B cell (primary cell): Measurements from ENCODE around the gene SRRM4. TPM values are rescaled to one million over a fixed set of nuclear protein-coding genes. Genes with fewer than 3 reads are reported as not detected.

Experiments used
- ATAC-seq: fragments of 200-7000 bp; cut with Tn5 transposase; one replicate; pipeline ENCODE4 v1.10.0; 2021; ENCODE audit warnings: low read depth, mild to moderate bottlenecking, moderate number of reproducible peaks, moderate library complexity
- CTCF ChIA-PET: fragments of 350-600 bp; sonication (Branson Sonifier 250); formaldehyde crosslinking; loops from one replicate; lab custom pipeline; 2021; ENCODE audit warnings: antibody characterized with exemption, inconsistent platforms; lab: Charles Lee
- POLR2A ChIA-PET: fragments of 350-600 bp; sonication (Branson Sonifier 250); formaldehyde crosslinking; loops from one replicate; lab custom pipeline; 2021; ENCODE audit warnings: antibody characterized with exemption; lab: Charles Lee
- DNase-seq: peaks from one replicate; pipeline ENCODE4 v3.0.0; 2013
- H2AFZ ChIP-seq: 2 replicates; pipeline ENCODE4 v1.6.1; 2012; ENCODE audit warnings: mild to moderate bottlenecking, low read depth, low read length; ENCODE audit not compliant: insufficient read depth, poor library complexity, severe bottlenecking
- H3K27ac ChIP-seq, 2 donors: 1 replicate in 1 of 2; 2 replicates in 1 of 2; pipeline ENCODE4 v1.5.1; 2012 to 2013; ENCODE audit warnings: low read length in 2 of 2, mild to moderate bottlenecking in 2 of 2, moderate library complexity in 1 of 2
- H3K27me3 ChIP-seq, 4 experiments: fragments of 200-600 bp in 1 of 4; sonication (generic) in 1 of 4; replicated peaks in 1 of 4; 1 replicate in 2 of 4; 2 replicates in 2 of 4; pipeline versions ENCODE4 v1.6.1 to v1.7.0; 2013 to 2016; ENCODE audit warnings: low read length in 3 of 4, mild to moderate bottlenecking in 2 of 4, mixed read lengths in 1 of 4, moderate library complexity in 1 of 4; ENCODE audit not compliant: insufficient read depth in 4 of 4, control insufficient read depth in 3 of 4; ENCODE audit errors: control extremely low read depth in 1 of 4
- H3K36me3 ChIP-seq, 2 experiments: replicated peaks in 1 of 2; 1 replicate in 1 of 2; 2 replicates in 1 of 2; pipeline versions ENCODE4 v1.6.1 to v1.7.1; 2013; ENCODE audit warnings: low read length in 1 of 2; ENCODE audit not compliant: insufficient read depth in 2 of 2, control insufficient read depth in 1 of 2; ENCODE audit errors: control extremely low read depth in 1 of 2, extremely low read depth in 1 of 2
- H3K4me1 ChIP-seq, 2 donors: fragments of 200-600 bp in 1 of 2; sonication (generic) in 1 of 2; 1 replicate in 1 of 2; 2 replicates in 1 of 2; pipeline versions ENCODE4 v1.5.1 to v1.6.1; 2013 to 2017; ENCODE audit warnings: low read length in 2 of 2; ENCODE audit not compliant: control insufficient read depth in 2 of 2, insufficient read depth in 2 of 2
- H3K4me2 ChIP-seq: replicated peaks from 2 replicates; pipeline ENCODE3; 2012; ENCODE audit warnings: mild to moderate bottlenecking, low read depth, low read length; ENCODE audit not compliant: poor library complexity, severe bottlenecking
- H3K4me3 ChIP-seq, 5 experiments: fragments of 200-600 bp in 1 of 5; sonication (generic) in 1 of 5; 1 replicate in 3 of 5; 2 replicates in 2 of 5; pipeline versions ENCODE4 v1.5.1 to v1.7.0; 2011 to 2016; ENCODE audit warnings: low read length in 4 of 5, mild to moderate bottlenecking in 4 of 5, low read depth in 2 of 5, control low read depth in 1 of 5, moderate library complexity in 1 of 5; ENCODE audit not compliant: insufficient read depth in 1 of 5; ENCODE audit errors: control extremely low read depth in 1 of 5, extremely low read depth in 1 of 5
- H3K79me2 ChIP-seq: fragments of 200-600 bp; sonication (generic); one replicate; pipeline ENCODE4 v1.6.0; 2016; ENCODE audit warnings: low read length; ENCODE audit not compliant: control insufficient read depth, insufficient read depth
- H3K9ac ChIP-seq: fragments of 200-600 bp; sonication (generic); 2 replicates; pipeline ENCODE4 v1.6.1; 2017; ENCODE audit warnings: mild to moderate bottlenecking, low read length, moderate library complexity
- H3K9me3 ChIP-seq, 3 donors: one replicate each; pipeline versions ENCODE4 v1.6.1 to v1.7.1; 2013; ENCODE audit warnings: low read length in 2 of 3; ENCODE audit not compliant: control insufficient read depth in 2 of 3, insufficient read depth in 1 of 3; ENCODE audit errors: control extremely low read depth in 1 of 3
- H4K20me1 ChIP-seq: 2 replicates; pipeline ENCODE4 v1.6.0; 2012; ENCODE audit warnings: mild to moderate bottlenecking, low read length; ENCODE audit not compliant: insufficient read depth, control insufficient read depth, poor library complexity, severe bottlenecking
- H3K27ac Mint-ChIP-seq: one replicate; pipeline ENCODE4 v1.8.0; 2021; ENCODE audit warnings: mixed read lengths
- H3K27me3 Mint-ChIP-seq: one replicate; pipeline ENCODE4 v1.8.0; 2021; ENCODE audit warnings: mixed read lengths
- H3K4me1 Mint-ChIP-seq: one replicate; pipeline ENCODE4 v1.8.0; 2021; ENCODE audit warnings: mixed read lengths
- H3K4me3 Mint-ChIP-seq: one replicate; pipeline ENCODE4 v1.8.0; 2021; ENCODE audit warnings: mixed read lengths
- H3K9me3 Mint-ChIP-seq: one replicate; pipeline ENCODE4 v1.8.0; 2022; ENCODE audit warnings: mixed read lengths; ENCODE audit not compliant: insufficient read depth
- CTCF ChIP-seq: fragments of 200-600 bp; IDR thresholded peaks from one replicate; pipeline ENCODE4 v1.8.0; 2022; ENCODE audit warnings: antibody characterized with exemption, mild to moderate bottlenecking
- EZH2 ChIP-seq: IDR thresholded peaks from 2 replicates; pipeline ENCODE4 v1.6.1; 2012; ENCODE audit warnings: borderline replicate concordance, low read depth, mild to moderate bottlenecking, moderate library complexity, low read length; ENCODE audit not compliant: insufficient read depth, poor library complexity, severe bottlenecking
- WGBS: methylation state at CpG from one replicate; pipeline ENCODE4 v1.1.5; 2013; ENCODE audit warnings: missing lambda C conversion rate; ENCODE audit not compliant: insufficient coverage; 5-methylcytosine and 5-hydroxymethylcytosine counted together
- intact Hi-C: fragments of 100-400 bp; cut with micrococcal nuclease; formaldehyde crosslinking; loops from one replicate; pipeline ENCODE4 v1.10.0; 2022
- polyA plus RNA-seq: library from polyadenylated mRNA; depleted of rRNA; stranded (reverse); fragments of >200 nt; gene quantifications from 2 replicates; pipeline ENCODE4 v1.2.3, GENCODE V29; 2012
- total RNA-seq, 2 donors: library from RNA; stranded (reverse); fragments of 120-200 nt in 1 of 2; gene quantifications; 1 replicate in 1 of 2; 2 replicates in 1 of 2; pipeline versions ENCODE4 v1.2.3 to v1.2.4, GENCODE V29; 2013 to 2022

The SRRM4 gene
- total and polyA plus RNA-seq, 2 donors (not counting 1 experiment from before 2014, with no cell fraction given): not detected

- peaks cover 9% of the 10 kb centered on the region for H3K27me3 Mint-ChIP-seq
- Histone ChIP-seq H3K9me3 (peaks cover 0 to 2% (median 0%) of the 10 kb centered on the region in 3 donors), H3K36me3 (no peaks in the 10 kb centered on the region), H3K9ac (no peak overlapping the region), H2AFZ (no peak overlapping the region), H3K4me2 (no peak overlapping the region), H3K4me3 (no peak overlapping the region), H3K4me1 (no peaks in the 10 kb centered on the region), H3K27me3 (peaks cover 0 to 3% (median 0%) of the 10 kb centered on the region in 4 experiments), H3K27ac (no peak overlapping the region), H4K20me1 (no peaks in the 10 kb centered on the region), H3K79me2 (no peaks in the 10 kb centered on the region)
- H3K4me3 Mint-ChIP-seq: no peak overlapping the region
- ATAC-seq: no peak
- H3K27ac Mint-ChIP-seq: no peak overlapping the region
- no peaks in the 10 kb centered on the region for H3K9me3 Mint-ChIP-seq
- TF ChIP-seq CTCF (no peak), EZH2 (no peak)
- DNase-seq: no peak
- CTCF ChIA-PET: no interaction called here
- intact Hi-C loops: no loop called here
- WGBS: 77% methylated on average over 5 of the region's 5 CpGs
- POLR2A ChIA-PET: no interaction called here
- no peaks in the 10 kb centered on the region for H3K4me1 Mint-ChIP-seq
Measured at GRCh38 chr12:118970856-118971255, 10.5 kb upstream of the SRRM4 start.

- DNase-seq (no peak), ATAC-seq (no peak)
- WGBS: no CpG with 5 or more reads among the region's 2 CpGs
- Histone ChIP-seq H3K9ac (no peak overlapping the region), H3K79me2 (no peaks in the 10 kb centered on the region), H2AFZ (no peak overlapping the region), H3K27me3 (peaks cover 0 to 3% (median 0%) of the 10 kb centered on the region in 4 experiments), H3K9me3 (peaks cover 0 to 2% (median 0%) of the 10 kb centered on the region in 3 donors), H4K20me1 (no peaks in the 10 kb centered on the region), H3K4me3 (no peak overlapping the region), H3K4me2 (no peak overlapping the region), H3K4me1 (no peaks in the 10 kb centered on the region), H3K27ac (no peak overlapping the region), H3K36me3 (no peaks in the 10 kb centered on the region)
- POLR2A ChIA-PET: no interaction called here
- Mint-ChIP-seq H3K27ac (no peak overlapping the region), H3K27me3 (peaks cover 10% of the 10 kb centered on the region), H3K4me3 (no peak overlapping the region), H3K9me3 (no peaks in the 10 kb centered on the region), H3K4me1 (no peaks in the 10 kb centered on the region)
- intact Hi-C loops: no loop called here
- no peak for TF ChIP-seq EZH2
- TF ChIP-seq CTCF: no peak
- CTCF ChIA-PET: no interaction called here
Measured at GRCh38 chr12:118972982-118973381, 8.4 kb upstream of the SRRM4 start.
